ENCODE measurements around the gene KIAA0930. TPM values are rescaled to one million over a fixed set of nuclear protein-coding genes. Genes with fewer than 3 reads are reported as not detected.

KIAA0930 gene
- total RNA-seq, 2 experiments from 2014 or later, result 6.7 to 7.4 TPM

DNA sequence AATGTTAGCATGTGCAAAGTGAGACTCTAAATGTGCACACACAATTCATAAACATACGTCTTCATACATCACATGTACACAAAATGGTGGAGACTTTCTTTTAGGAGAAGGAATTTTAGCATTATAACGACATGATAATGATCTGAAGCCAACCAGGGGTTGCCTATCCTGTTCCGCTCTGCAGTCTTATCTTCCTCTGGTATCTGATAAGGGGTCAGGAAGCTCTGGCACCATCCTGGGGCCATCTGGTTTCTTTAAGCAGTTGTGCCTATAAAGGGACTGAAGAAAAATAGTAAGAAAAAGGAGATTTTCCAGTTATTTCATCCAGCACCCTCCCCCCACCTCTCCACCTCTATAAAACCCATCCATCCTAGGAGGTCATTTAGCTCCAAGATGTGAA, 82.8 kb downstream of the KIAA0930 start:
- Mint-ChIP-seq H3K4me3 (no peak overlapping the region), H3K27ac (no peak overlapping the region), H3K4me1 (ENCODE audit: low read depth) (peaks cover 25% of the 10 kb centered on the region), H3K9me3 (no peaks in the 10 kb centered on the region), H3K36me3 (ENCODE audit: low read depth) (peaks cover 37% of the 10 kb centered on the region), H3K27me3 (no peaks in the 10 kb centered on the region)
- CTCF ChIA-PET, result no interaction called here
- H3K27ac ChIP-seq (ENCODE audit: low read depth in 1 of 2, low read length in 2 of 2), result no peak overlapping the region
- POLR2A ChIA-PET, result no interaction called here
- ATAC-seq (ENCODE audit: poor library complexity), result no peak
- H3K36me3 ChIP-seq (ENCODE audit: insufficient read depth, low read length), result peaks cover 15% of the 10 kb centered on the region
- no peak overlapping the region for H3K4me3 ChIP-seq (ENCODE audit: low read length)
- intact Hi-C loops (cut with DNase I, micrococcal nuclease), result no loop called here
- H3K27me3 ChIP-seq (ENCODE audit: control insufficient read depth in 1 of 2, insufficient read depth in 2 of 2, low read length in 2 of 2), result no peaks in the 10 kb centered on the region
- H3K9me3 ChIP-seq (ENCODE audit: control insufficient read depth in 1 of 2, insufficient read depth in 1 of 2, low read length in 2 of 2), result no peaks in the 10 kb centered on the region
- TF ChIP-seq, protein P1, sequence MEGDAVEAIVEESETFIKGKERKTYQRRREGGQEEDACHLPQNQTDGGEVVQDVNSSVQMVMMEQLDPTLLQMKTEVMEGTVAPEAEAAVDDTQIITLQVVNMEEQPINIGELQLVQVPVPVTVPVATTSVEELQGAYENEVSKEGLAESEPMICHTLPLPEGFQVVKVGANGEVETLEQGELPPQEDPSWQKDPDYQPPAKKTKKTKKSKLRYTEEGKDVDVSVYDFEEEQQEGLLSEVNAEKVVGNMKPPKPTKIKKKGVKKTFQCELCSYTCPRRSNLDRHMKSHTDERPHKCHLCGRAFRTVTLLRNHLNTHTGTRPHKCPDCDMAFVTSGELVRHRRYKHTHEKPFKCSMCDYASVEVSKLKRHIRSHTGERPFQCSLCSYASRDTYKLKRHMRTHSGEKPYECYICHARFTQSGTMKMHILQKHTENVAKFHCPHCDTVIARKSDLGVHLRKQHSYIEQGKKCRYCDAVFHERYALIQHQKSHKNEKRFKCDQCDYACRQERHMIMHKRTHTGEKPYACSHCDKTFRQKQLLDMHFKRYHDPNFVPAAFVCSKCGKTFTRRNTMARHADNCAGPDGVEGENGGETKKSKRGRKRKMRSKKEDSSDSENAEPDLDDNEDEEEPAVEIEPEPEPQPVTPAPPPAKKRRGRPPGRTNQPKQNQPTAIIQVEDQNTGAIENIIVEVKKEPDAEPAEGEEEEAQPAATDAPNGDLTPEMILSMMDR (IDR thresholded peaks at IDR 0.05), result no peak
- no peak for DNase-seq
- peaks cover 24% of the 10 kb centered on the region for H3K4me1 ChIP-seq (ENCODE audit: insufficient read depth, low read length)

DNA sequence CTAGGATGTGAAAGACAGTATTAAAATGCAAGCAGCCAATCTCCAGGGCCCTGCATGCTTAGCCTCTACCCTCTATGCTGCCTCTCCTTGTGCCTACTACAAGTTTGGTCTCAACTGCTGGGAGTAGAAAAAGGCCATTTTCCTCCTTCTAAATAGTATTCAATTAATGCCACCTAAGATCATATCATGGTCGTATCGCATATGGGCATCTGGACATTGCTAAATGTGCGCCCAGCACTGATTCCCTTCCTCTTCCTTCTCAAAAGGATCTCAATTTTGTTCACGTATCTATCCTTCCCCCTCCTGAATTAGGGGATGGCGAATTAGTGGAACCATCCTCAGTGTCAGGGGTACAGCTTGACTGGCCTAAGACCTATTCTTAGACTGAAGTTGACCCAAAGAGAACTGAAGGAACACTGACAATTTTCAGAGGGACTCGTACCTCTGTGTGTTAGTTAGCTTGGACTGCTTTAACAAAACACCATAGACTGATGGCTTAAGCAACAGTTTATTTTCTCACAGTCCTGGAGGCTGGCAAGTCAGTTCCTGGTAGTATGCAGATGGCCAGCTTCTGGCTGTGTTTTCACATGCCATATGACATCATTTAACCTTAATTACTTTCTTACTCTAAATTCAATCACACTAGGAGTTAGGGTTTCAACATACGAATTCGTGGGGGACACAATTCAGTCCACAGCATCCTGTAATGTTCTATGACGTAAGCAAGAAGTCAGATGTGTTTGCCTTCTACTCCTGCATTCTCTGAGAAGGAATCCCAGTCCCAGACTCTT, 85.4 kb downstream of the KIAA0930 start:
- Histone ChIP-seq H3K27me3 (ENCODE audit: control insufficient read depth in 1 of 2, insufficient read depth in 2 of 2, low read length in 2 of 2) (no peaks in the 10 kb centered on the region), H3K27ac (ENCODE audit: low read depth in 1 of 2, low read length in 2 of 2) (no peak overlapping the region), H3K4me1 (ENCODE audit: insufficient read depth, low read length) (peaks cover 8% of the 10 kb centered on the region), H3K9me3 (ENCODE audit: control insufficient read depth in 1 of 2, insufficient read depth in 1 of 2, low read length in 2 of 2) (no peaks in the 10 kb centered on the region), H3K4me3 (ENCODE audit: low read length) (no peak overlapping the region), H3K36me3 (ENCODE audit: insufficient read depth, low read length) (peaks cover 17% of the 10 kb centered on the region)
- intact Hi-C loops (cut with DNase I, micrococcal nuclease), result no loop called here
- no peak for DNase-seq
- TF ChIP-seq, protein P1 (IDR thresholded peaks at IDR 0.05), result no peak
- no peak overlapping the region for H3K27ac Mint-ChIP-seq
- no peaks in the 10 kb centered on the region for H3K27me3 Mint-ChIP-seq
- ChIA-PET CTCF (no interaction called here), POLR2A (no interaction called here)
- peaks cover 13% of the 10 kb centered on the region for H3K4me1 Mint-ChIP-seq (ENCODE audit: low read depth)
- no peak for ATAC-seq (ENCODE audit: poor library complexity)
- H3K9me3 Mint-ChIP-seq, result no peaks in the 10 kb centered on the region
- no peak overlapping the region for H3K4me3 Mint-ChIP-seq
- peaks cover 54% of the 10 kb centered on the region for H3K36me3 Mint-ChIP-seq (ENCODE audit: low read depth)

DNA sequence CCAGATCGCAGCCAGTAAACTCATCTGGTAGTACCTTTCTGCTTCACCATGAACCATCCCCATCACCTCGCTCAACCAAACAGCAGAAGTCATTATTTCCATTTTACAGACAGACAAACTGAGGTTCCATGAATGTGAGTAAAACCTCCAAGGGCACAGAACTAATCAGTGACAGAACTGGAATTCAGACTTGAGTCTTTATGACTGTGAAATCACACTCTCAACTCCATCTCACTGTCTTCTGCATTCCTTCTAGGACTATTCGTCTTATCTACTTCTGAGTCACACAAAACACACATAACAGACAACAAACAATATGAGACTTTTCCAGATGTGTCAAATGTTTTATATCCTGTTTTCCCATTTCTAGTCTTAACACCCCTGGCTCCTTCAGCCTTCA, 86.3 kb downstream of the KIAA0930 start:
- ATAC-seq (ENCODE audit: poor library complexity) (no peak), DNase-seq (no peak)
- ChIA-PET CTCF (no interaction called here), POLR2A (no interaction called here)
- Mint-ChIP-seq H3K9me3 (no peaks in the 10 kb centered on the region), H3K27me3 (no peaks in the 10 kb centered on the region), H3K27ac (no peak overlapping the region), H3K36me3 (ENCODE audit: low read depth) (peaks cover 57% of the 10 kb centered on the region), H3K4me1 (ENCODE audit: low read depth) (peaks cover 5% of the 10 kb centered on the region), H3K4me3 (no peak overlapping the region)
- no peaks in the 10 kb centered on the region for H3K9me3 ChIP-seq (ENCODE audit: control insufficient read depth in 1 of 2, insufficient read depth in 1 of 2, low read length in 2 of 2)
- no peak overlapping the region for H3K27ac ChIP-seq (ENCODE audit: low read depth in 1 of 2, low read length in 2 of 2)
- H3K27me3 ChIP-seq (ENCODE audit: control insufficient read depth in 1 of 2, insufficient read depth in 2 of 2, low read length in 2 of 2), result no peaks in the 10 kb centered on the region
- intact Hi-C loops (cut with DNase I, micrococcal nuclease), result no loop called here
- TF ChIP-seq, protein P1 (IDR thresholded peaks at IDR 0.05), result no peak
- H3K4me1 ChIP-seq (ENCODE audit: insufficient read depth, low read length), result peaks cover 4% of the 10 kb centered on the region
- peaks cover 23% of the 10 kb centered on the region for H3K36me3 ChIP-seq (ENCODE audit: insufficient read depth, low read length)
- no peak overlapping the region for H3K4me3 ChIP-seq (ENCODE audit: low read length)

Measured in CD4-positive, alpha-beta T cell (primary cell).